ENCODE measurements around the gene NDUFAF8.

The NDUFAF8 gene

DNA sequence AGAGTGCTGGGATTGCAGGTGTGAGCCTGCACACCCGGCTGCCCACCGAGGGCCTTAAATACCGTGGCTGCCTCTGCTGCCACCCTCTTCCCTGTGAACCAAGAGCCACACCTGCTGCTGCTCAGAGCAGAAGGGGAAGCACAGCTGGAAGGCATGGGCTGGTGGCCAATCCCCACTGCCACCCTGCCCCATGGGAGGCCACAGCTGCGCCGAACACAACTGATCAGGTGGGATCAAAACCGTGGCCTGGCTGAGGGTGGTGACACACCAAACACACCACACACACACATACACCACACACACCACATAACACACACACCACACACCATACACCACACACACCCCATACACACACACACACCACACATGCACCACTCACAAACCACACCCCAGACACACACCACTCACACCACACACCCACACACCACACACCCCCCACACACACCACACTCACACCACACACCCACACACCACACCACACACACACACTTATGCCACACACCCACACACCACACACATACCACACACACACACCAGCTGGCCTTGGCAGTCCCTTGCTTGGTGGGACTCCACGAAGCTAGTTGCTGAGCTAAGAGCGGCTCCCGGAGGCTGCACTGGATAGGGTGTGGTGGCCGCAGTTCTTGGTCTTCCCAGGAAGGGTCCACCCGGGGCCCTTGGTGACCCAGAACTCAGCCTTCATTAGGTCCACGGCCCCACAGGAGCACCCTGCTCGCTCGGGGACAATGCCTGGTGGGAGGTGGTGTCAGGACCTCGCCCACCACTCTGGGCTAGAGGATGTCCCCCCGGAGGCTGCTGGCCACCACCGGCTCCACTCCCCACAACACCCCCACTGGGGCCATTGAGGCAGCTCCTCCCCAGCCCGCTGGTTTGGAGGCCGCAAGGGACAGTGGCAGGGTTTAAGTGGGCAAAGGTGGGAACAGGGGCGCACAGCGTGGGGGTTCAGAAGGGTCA lies 31.2 kb upstream of the NDUFAF8 start:
- FAIRE-seq (no peak), DNase-seq (ENCODE audit: insufficient read length, low spot score) (no peak)
- no peak for TF ChIP-seq POLR2A (IDR thresholded peaks at IDR 0.05; ENCODE audit: low read depth, low read length)

DNA sequence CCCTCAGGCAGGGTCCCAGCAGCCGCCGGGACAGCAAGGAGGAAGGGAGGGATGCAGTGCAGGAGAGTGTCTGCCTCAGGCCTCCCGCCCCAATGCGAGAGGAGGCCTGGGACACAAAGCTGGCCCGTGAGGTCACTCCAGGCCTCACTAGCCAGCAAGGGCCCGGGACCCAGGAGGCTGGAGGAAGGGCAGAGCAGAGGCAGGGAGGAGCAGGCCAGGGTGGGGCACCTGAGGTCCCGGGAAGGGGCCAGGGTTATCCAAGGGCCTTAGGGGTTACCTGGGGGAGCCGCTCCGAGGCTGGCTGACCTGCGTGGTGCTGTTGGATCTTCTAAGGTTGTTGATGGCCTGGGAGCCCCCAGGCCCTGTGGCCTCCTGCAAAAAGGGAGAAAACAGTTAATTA lies 30.5 kb upstream of the NDUFAF8 start:
- no peak for TF ChIP-seq POLR2A (IDR thresholded peaks at IDR 0.05; ENCODE audit: low read depth, low read length)

DNA sequence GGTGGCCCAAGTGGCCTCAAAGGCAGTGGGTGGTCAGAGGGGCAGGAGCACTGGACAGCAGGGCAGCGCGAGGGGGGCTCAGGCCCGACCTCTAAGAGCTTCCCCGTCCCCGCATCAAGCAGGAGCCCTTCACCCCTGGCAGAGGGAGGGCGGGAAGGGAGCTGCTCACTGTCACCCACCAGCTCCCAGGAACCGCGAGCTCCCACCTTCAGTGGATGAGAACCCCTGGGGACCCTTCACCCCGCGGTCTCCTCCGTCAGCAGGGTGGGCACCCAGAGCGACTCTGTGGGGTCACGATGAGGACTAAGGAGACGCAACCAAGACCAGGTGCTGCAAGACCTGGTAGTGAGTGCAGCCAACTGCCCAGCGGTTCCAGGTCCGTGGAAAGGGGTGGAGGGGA lies 30.0 kb upstream of the NDUFAF8 start:
- FAIRE-seq: no peak
- no peak for DNase-seq (ENCODE audit: insufficient read length, low spot score)
- TF ChIP-seq POLR2A (IDR thresholded peaks at IDR 0.05; ENCODE audit: low read depth, low read length): no peak

More for the DNA sequence above, 30.5 kb upstream of the NDUFAF8 start:
- no peak for FAIRE-seq
- DNase-seq (ENCODE audit: insufficient read length, low spot score): no peak

DNA sequence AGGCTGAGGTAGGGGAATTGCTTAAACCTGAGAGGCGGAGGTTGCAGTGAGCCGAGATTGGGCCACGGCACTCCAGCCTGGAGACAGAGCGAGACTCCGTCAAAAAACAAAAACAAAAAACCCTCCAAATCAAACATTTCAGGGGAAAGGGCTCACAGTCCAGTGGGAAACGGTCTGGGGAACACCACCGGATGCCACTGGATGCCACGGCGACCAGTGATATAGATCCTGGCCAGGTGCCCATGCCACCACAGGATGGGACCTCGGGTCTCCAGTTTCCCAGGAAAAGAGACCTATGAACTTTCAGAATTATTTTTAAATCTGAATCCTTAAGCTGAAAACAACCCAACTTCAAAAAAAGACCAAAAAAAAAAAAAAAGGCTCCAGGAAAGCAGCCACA lies 28.7 kb upstream of the NDUFAF8 start:
- DNase-seq (ENCODE audit: insufficient read length, low spot score): no peak
- no peak for TF ChIP-seq POLR2A (IDR thresholded peaks at IDR 0.05; ENCODE audit: low read depth, low read length)

DNA sequence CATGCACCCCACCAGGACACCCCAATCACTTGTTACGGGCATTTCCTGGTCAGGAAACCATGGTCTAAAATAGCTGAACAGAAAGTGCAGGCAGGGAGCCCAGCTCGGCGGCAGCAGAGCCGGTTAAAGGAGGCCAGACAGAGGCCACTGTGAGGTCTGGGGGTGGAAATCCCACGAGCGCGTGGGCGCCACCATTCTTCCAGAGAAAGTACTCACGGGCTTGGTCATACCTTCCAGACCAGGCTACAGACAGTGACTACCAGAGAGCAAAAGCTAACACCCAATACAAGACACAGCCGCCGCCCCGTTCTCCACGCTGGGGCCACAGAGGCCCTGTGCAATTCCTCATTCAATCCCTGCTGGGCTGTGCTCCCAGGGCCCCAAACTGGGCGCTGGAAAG lies 28.2 kb upstream of the NDUFAF8 start:
- no peak for TF ChIP-seq POLR2A (IDR thresholded peaks at IDR 0.05; ENCODE audit: low read depth, low read length)
- FAIRE-seq: no peak

More for the DNA sequence above, 28.7 kb upstream of the NDUFAF8 start:
- FAIRE-seq: no peak

GRCh38 chr17:81212365-81212764 lies 26.8 kb upstream of the NDUFAF8 start:
- no peak for DNase-seq (ENCODE audit: insufficient read length, low spot score)
- FAIRE-seq: no peak
- no peak for TF ChIP-seq POLR2A (IDR thresholded peaks at IDR 0.05; ENCODE audit: low read depth, low read length)

More for the DNA sequence above, 28.2 kb upstream of the NDUFAF8 start:
- no peak for DNase-seq (ENCODE audit: insufficient read length, low spot score)

GRCh38 chr17:81213978-81214377 lies 25.1 kb upstream of the NDUFAF8 start:
- DNase-seq (ENCODE audit: insufficient read length, low spot score) (no peak), FAIRE-seq (no peak)
- no peak for TF ChIP-seq POLR2A (IDR thresholded peaks at IDR 0.05; ENCODE audit: low read depth, low read length)

- DNase-seq (ENCODE audit: insufficient read length, low spot score) (no peak), FAIRE-seq (no peak)
- TF ChIP-seq POLR2A (IDR thresholded peaks at IDR 0.05; ENCODE audit: low read depth, low read length): no peak
Observed at GRCh38 chr17:81217491-81217890, 21.6 kb upstream of the NDUFAF8 start.

DNA sequence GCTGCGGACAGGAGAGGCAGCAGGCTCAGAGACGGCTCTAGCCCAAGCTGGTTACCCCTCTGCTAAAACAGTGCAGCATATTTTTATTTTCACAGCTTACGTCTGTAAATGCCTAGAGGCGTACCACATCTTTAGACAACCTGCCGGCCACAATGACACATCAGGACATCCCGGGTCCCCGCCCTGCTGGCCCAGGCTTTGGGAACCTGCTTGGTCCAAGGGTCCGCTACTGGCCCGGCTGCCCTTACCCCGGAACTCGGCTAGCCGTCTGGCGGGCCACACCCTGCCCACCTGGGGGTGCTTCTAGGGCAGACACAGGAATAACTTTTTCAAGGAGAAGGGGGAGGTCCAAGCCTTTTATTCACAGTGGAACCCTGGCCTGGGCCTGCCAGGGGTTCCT lies 20.7 kb upstream of the NDUFAF8 start:
- no peak for TF ChIP-seq POLR2A (IDR thresholded peaks at IDR 0.05; ENCODE audit: low read depth, low read length)
- FAIRE-seq (no peak), DNase-seq (ENCODE audit: insufficient read length, low spot score) (no peak)

- TF ChIP-seq POLR2A (IDR thresholded peaks at IDR 0.05; ENCODE audit: low read depth, low read length): no peak
- DNase-seq (ENCODE audit: insufficient read length, low spot score): no peak
- FAIRE-seq: no peak
Observed at GRCh38 chr17:81218991-81219390, 20.1 kb upstream of the NDUFAF8 start.

DNA sequence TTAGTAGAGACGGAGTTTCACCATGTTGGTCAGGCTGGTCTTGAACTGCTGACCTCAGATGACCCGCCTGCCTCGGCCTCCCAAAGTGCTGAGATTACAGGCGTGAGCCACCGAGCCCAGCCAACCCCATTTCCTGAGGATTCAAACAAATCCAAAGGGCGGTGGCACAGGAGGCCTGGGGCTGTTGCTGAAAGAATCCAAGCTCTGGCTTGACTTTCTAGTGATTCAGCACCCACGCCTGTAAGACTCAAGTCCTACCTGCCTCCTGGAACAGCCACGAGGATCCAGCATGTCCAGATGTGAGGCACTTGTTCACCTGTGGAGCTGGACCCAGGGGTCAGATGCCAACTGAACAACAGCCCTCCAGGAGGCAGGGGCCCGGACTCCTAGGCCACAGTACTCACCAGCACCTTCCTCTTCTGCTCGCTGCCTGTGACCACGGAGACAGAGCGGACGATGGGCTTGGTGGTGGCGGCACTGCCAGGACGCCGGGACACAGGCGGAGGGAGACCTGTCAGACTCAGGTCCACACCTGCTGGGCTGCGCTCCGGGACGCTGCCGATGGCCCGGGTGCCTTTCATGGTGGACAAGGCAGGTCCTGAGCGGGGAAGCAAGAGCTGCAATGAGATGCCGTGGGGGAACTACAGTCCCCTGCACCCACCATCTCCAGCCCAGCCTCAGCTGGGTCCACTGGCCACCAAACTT lies 19.5 kb upstream of the NDUFAF8 start:
- no peak for DNase-seq (ENCODE audit: insufficient read length, low spot score)
- TF ChIP-seq POLR2A (IDR thresholded peaks at IDR 0.05; ENCODE audit: low read depth, low read length): no peak
- FAIRE-seq: no peak

- DNase-seq (ENCODE audit: insufficient read length, low spot score): no peak
- no peak for FAIRE-seq
- no peak for TF ChIP-seq POLR2A (IDR thresholded peaks at IDR 0.05; ENCODE audit: low read depth, low read length)
Observed at GRCh38 chr17:81221371-81221841, 17.7 kb upstream of the NDUFAF8 start.

DNA sequence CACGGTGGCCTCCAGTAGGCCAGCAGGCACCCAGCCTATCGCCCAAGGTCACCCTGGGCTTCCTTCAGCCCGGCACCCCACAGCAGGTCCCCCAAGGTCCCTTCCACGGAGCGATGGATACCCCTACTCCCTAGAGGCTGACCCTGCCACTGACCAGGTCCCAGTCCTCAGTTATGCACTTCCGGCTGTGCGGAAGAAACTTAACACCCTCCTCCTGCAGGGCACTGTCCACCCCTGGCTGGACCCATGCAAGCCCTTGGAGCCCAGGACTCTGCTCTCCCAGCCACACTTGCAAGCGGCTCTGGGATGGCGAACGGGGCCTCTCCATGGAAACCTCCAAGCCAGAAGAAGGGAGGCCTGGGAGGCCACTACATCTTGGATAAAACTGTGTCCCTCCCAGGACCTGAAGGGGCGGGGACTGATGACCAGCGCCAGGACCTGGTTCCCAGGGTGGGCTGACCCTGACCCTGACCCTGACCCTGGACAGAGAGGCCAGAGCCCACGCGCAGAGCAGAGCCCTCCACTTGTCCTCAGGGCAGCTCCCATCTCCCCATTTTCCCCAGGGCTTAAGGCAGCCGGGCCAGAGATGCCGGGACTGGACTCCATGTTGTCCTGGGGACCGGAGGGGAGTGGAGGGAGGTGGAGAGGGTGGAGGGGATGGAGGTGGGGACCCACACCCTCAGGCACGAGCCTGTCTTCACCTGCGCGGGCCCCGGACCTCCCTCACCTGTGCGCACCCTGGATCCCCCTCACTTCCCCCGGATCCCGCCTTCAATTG lies 17.1 kb upstream of the NDUFAF8 start:
- no peak for TF ChIP-seq POLR2A (IDR thresholded peaks at IDR 0.05; ENCODE audit: low read depth, low read length)
- DNase-seq (ENCODE audit: insufficient read length, low spot score) (no peak), FAIRE-seq (no peak)

DNA sequence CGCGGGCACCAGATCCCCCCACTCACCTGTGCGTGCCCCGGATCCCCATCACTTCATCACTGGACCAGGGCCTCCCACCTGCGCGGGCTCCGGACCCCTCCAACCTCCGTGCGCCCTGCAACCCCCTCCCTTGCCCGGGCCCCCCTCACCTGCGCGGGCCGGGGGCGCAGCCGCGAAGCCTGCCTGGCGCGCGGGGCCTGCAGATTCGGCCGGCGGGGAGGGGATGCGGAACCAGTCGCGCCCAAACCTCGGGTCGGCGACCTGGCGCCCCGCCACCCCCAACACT lies 16.6 kb upstream of the NDUFAF8 start:
- no peak for DNase-seq (ENCODE audit: insufficient read length, low spot score)
- no peak for TF ChIP-seq POLR2A (IDR thresholded peaks at IDR 0.05; ENCODE audit: low read depth, low read length)
- FAIRE-seq: no peak
